MCF 10A (cell line): ENCODE measurements around the gene HPSE2. TPM values are rescaled to one million over a fixed set of nuclear protein-coding genes. Genes with fewer than 3 reads are reported as not detected.

ENCODE experiments used
- BruUV-seq: library from RNA; stranded (reverse); fragments of 400-500 nt; replicated peaks from 2 replicates; lab custom pipeline; 2021; lab: Mats Ljungman, UMichigan
- CTCF ChIA-PET: fragments of 300-600 bp; sonication (Branson Sonifier 250); formaldehyde crosslinking; extraction: SDS; loops from one replicate; lab custom pipeline; 2021; ENCODE audit warnings: antibody characterized with exemption, inconsistent platforms; lab: Yijun Ruan, JAX
- POLR2A ChIA-PET: fragments of 300-600, 350-650 bp; sonication (Branson Sonifier 250); formaldehyde crosslinking; extraction: SDS; loops from one replicate; lab custom pipeline; 2020; ENCODE audit warnings: antibody characterized with exemption, inconsistent platforms; lab: Yijun Ruan, JAX
- DNase-seq: peaks from one replicate; pipeline ENCODE4 v3.0.0-alpha.2; 2018; ENCODE audit not compliant: unreplicated experiment
- H3K27ac Mint-ChIP-seq: one replicate; pipeline ENCODE4 v1.8.0; 2022; ENCODE audit warnings: mild to moderate bottlenecking, low read depth, mixed read lengths; ENCODE audit not compliant: unreplicated experiment
- H3K27me3 Mint-ChIP-seq: one replicate; pipeline ENCODE4 v1.8.0; 2022; ENCODE audit warnings: mixed read lengths; ENCODE audit not compliant: insufficient read depth, unreplicated experiment
- H3K36me3 Mint-ChIP-seq: one replicate; pipeline ENCODE4 v1.8.0; 2022; ENCODE audit warnings: mild to moderate bottlenecking, moderate library complexity, mixed read lengths; ENCODE audit not compliant: insufficient read depth, unreplicated experiment
- H3K4me1 Mint-ChIP-seq: one replicate; pipeline ENCODE4 v1.8.0; 2022; ENCODE audit warnings: mixed read lengths; ENCODE audit not compliant: insufficient read depth, unreplicated experiment
- H3K4me3 Mint-ChIP-seq: one replicate; pipeline ENCODE4 v1.8.0; 2022; ENCODE audit warnings: mild to moderate bottlenecking, moderate library complexity, mixed read lengths; ENCODE audit not compliant: unreplicated experiment
- H3K9me3 Mint-ChIP-seq: one replicate; pipeline ENCODE4 v1.8.0; 2022; ENCODE audit warnings: mixed read lengths; ENCODE audit not compliant: unreplicated experiment
- CTCF ChIP-seq: fragments of 200-600 bp; IDR thresholded peaks from one replicate; pipeline ENCODE4 v1.8.0; 2022; ENCODE audit warnings: antibody characterized with exemption, mild to moderate bottlenecking; ENCODE audit not compliant: unreplicated experiment
- intact Hi-C: fragments of 100-400 bp; cut with micrococcal nuclease; formaldehyde crosslinking; loops from 2 replicates; pipeline ENCODE4 v1.14.1; 2022
- total RNA-seq: library from RNA; stranded (reverse); gene quantifications from 2 replicates; pipeline ENCODE4 v1.2.3, GENCODE V29; 2022

HPSE2 gene
- total RNA-seq, 1 experiment from 2014 or later = not detected

GRCh38 chr10:98608411-98608810 is 627.2 kb downstream of the HPSE2 start:
- H3K4me1 Mint-ChIP-seq = no peaks in the 10 kb centered on the region
- no peak for DNase-seq
- TF ChIP-seq CTCF = no peak
- no peak overlapping the region for H3K4me3 Mint-ChIP-seq
- H3K27ac Mint-ChIP-seq = no peak overlapping the region
- intact Hi-C loops = no loop called here
- BruUV-seq = no TSS peak
- POLR2A ChIA-PET = no interaction called here
- CTCF ChIA-PET = no interaction called here
- no peaks in the 10 kb centered on the region for H3K9me3 Mint-ChIP-seq
- H3K36me3 Mint-ChIP-seq = no peaks in the 10 kb centered on the region
- peaks cover 19% of the 10 kb centered on the region for H3K27me3 Mint-ChIP-seq

- no peaks in the 10 kb centered on the region for H3K36me3 Mint-ChIP-seq
- no TSS peak for BruUV-seq
- H3K27ac Mint-ChIP-seq = no peak overlapping the region
- ChIA-PET CTCF (interaction anchor here (0.6 kb wide), 1 partner anchor 18 kb away, joined by 3 read pairs; no protein-coding TSS in a partner anchor), POLR2A (no interaction called here)
- peaks cover 19% of the 10 kb centered on the region for H3K27me3 Mint-ChIP-seq
- H3K9me3 Mint-ChIP-seq = no peaks in the 10 kb centered on the region
- no peak for DNase-seq
- no peak for TF ChIP-seq CTCF
- no peak overlapping the region for H3K4me3 Mint-ChIP-seq
- intact Hi-C loops = no loop called here
- H3K4me1 Mint-ChIP-seq = no peaks in the 10 kb centered on the region
Measured at GRCh38 chr10:98602224-98602623, 633.4 kb downstream of the HPSE2 start.

- no peak for TF ChIP-seq CTCF
- POLR2A ChIA-PET = no interaction called here
Measured at GRCh38 chr10:98599032-98599610, 636.5 kb downstream of the HPSE2 start.

GRCh38 chr10:98596404-98596803 is 639.2 kb downstream of the HPSE2 start:
- no TSS peak for BruUV-seq

More at GRCh38 chr10:98599032-98599610, 636.5 kb downstream of the HPSE2 start:
- H3K9me3 Mint-ChIP-seq = no peaks in the 10 kb centered on the region
- no TSS peak for BruUV-seq
- no peaks in the 10 kb centered on the region for H3K27me3 Mint-ChIP-seq
- no peak overlapping the region for H3K4me3 Mint-ChIP-seq
- CTCF ChIA-PET = no interaction called here
- no peak overlapping the region for H3K27ac Mint-ChIP-seq
- H3K4me1 Mint-ChIP-seq = no peaks in the 10 kb centered on the region
- intact Hi-C loops = no loop called here
- H3K36me3 Mint-ChIP-seq = no peaks in the 10 kb centered on the region
- no peak for DNase-seq

More at GRCh38 chr10:98596404-98596803, 639.2 kb downstream of the HPSE2 start:
- ChIA-PET CTCF (no interaction called here), POLR2A (no interaction called here)
- Mint-ChIP-seq H3K27me3 (no peaks in the 10 kb centered on the region), H3K36me3 (no peaks in the 10 kb centered on the region), H3K4me3 (no peak overlapping the region), H3K27ac (no peak overlapping the region), H3K9me3 (no peaks in the 10 kb centered on the region), H3K4me1 (no peaks in the 10 kb centered on the region)
- intact Hi-C loops = no loop called here
- TF ChIP-seq CTCF = no peak
- no peak for DNase-seq
